Measurements from ENCODE around the gene DLG3.
A peak's percentile ranks its signal among the peaks of the same experiment; 100 is the strongest.

The DLG3 gene

GRCh38 chrX:70449457-70449966 is 4.9 kb downstream of the DLG3 start:
- no peak overlapping the region for H3K27ac Mint-ChIP-seq
- CTCF ChIA-PET: no interaction called here
- no peaks in the 10 kb centered on the region for H3K36me3 Mint-ChIP-seq
- no peak for DNase-seq
- peaks cover 41% of the 10 kb centered on the region for H3K27me3 Mint-ChIP-seq
- peaks cover 31% of the 10 kb centered on the region for H3K4me1 Mint-ChIP-seq
- H3K4me3 Mint-ChIP-seq: no peak overlapping the region
- H3K9me3 Mint-ChIP-seq: no peaks in the 10 kb centered on the region

GRCh38 chrX:70452143-70452733 is 7.6 kb downstream of the DLG3 start:
- Mint-ChIP-seq H3K27ac (peak overlapping the region; percentile 80), H3K4me3 (peak overlapping the region; percentile 82), H3K36me3 (peaks cover 10% of the 10 kb centered on the region), H3K9me3 (no peaks in the 10 kb centered on the region), H3K27me3 (peaks cover 15% of the 10 kb centered on the region), H3K4me1 (peaks cover 51% of the 10 kb centered on the region)
- CTCF ChIA-PET: interaction anchor here (1.1 to 2.5 kb wide), 4 partner anchors 18 to 213 kb away, joined by 3 to 14 read pairs (median 10); no protein-coding TSS in a partner anchor
- peak; percentile 66 for DNase-seq

- H3K27me3 Mint-ChIP-seq: peaks cover 7% of the 10 kb centered on the region
- H3K4me3 Mint-ChIP-seq: peak overlapping the region; percentile 65
- CTCF ChIA-PET: interaction anchor here (1.1 to 2.5 kb wide), 3 partner anchors 52 to 212 kb away, joined by 3 to 14 read pairs (median 10); no protein-coding TSS in a partner anchor
- peaks cover 52% of the 10 kb centered on the region for H3K4me1 Mint-ChIP-seq
- peak overlapping the region; percentile 33 for H3K27ac Mint-ChIP-seq
- H3K36me3 Mint-ChIP-seq: peaks cover 10% of the 10 kb centered on the region
- DNase-seq: no peak
- H3K9me3 Mint-ChIP-seq: no peaks in the 10 kb centered on the region
Observed at GRCh38 chrX:70453024-70453618, 8.5 kb downstream of the DLG3 start.

- DNase-seq: peak; percentile 84
- Mint-ChIP-seq H3K27me3 (no peaks in the 10 kb centered on the region), H3K9me3 (no peaks in the 10 kb centered on the region), H3K27ac (peak overlapping the region; percentile 93), H3K4me3 (peak overlapping the region; percentile 81), H3K36me3 (peaks cover 10% of the 10 kb centered on the region), H3K4me1 (peaks cover 52% of the 10 kb centered on the region)
- CTCF ChIA-PET: interaction anchor here (0.8 to 1.7 kb wide), 5 partner anchors 12 to 210 kb away, joined by 3 to 6 read pairs (median 3); no protein-coding TSS in a partner anchor
Observed at GRCh38 chrX:70454441-70455365, 10.1 kb downstream of the DLG3 start.

- H3K36me3 Mint-ChIP-seq: peaks cover 11% of the 10 kb centered on the region
- no peaks in the 10 kb centered on the region for H3K27me3 Mint-ChIP-seq
- CTCF ChIA-PET: interaction anchor here (1.1 to 1.7 kb wide), 3 partner anchors 11 to 209 kb away, joined by 3 to 6 read pairs (median 5); no protein-coding TSS in a partner anchor
- peaks cover 52% of the 10 kb centered on the region for H3K4me1 Mint-ChIP-seq
- DNase-seq: peak; percentile 24
- H3K4me3 Mint-ChIP-seq: peak overlapping the region; percentile 81
- peak overlapping the region; percentile 93 for H3K27ac Mint-ChIP-seq
- no peaks in the 10 kb centered on the region for H3K9me3 Mint-ChIP-seq
Observed at GRCh38 chrX:70455366-70456202, 10.9 kb downstream of the DLG3 start.

GRCh38 chrX:70456256-70456655 is 11.6 kb downstream of the DLG3 start:
- DNase-seq: no peak
- H3K4me1 Mint-ChIP-seq: peaks cover 52% of the 10 kb centered on the region
- no peaks in the 10 kb centered on the region for H3K9me3 Mint-ChIP-seq
- CTCF ChIA-PET: interaction anchor here (0.5 to 1.7 kb wide), 3 partner anchors 98 to 209 kb away, joined by 3 to 6 read pairs (median 5); no protein-coding TSS in a partner anchor
- H3K27ac Mint-ChIP-seq: peak overlapping the region; percentile 93
- peak overlapping the region; percentile 81 for H3K4me3 Mint-ChIP-seq
- peaks cover 16% of the 10 kb centered on the region for H3K36me3 Mint-ChIP-seq
- no peaks in the 10 kb centered on the region for H3K27me3 Mint-ChIP-seq

- no peaks in the 10 kb centered on the region for H3K9me3 Mint-ChIP-seq
- CTCF ChIA-PET: no interaction called here
- H3K4me3 Mint-ChIP-seq: no peak overlapping the region
- peaks cover 16% of the 10 kb centered on the region for H3K4me1 Mint-ChIP-seq
- H3K27me3 Mint-ChIP-seq: no peaks in the 10 kb centered on the region
- no peak for DNase-seq
- no peak overlapping the region for H3K27ac Mint-ChIP-seq
- peaks cover 18% of the 10 kb centered on the region for H3K36me3 Mint-ChIP-seq
Observed at GRCh38 chrX:70461026-70461425, 16.4 kb downstream of the DLG3 start.

GRCh38 chrX:70464051-70464450 is 19.4 kb downstream of the DLG3 start:
- Mint-ChIP-seq H3K4me1 (peaks cover 4% of the 10 kb centered on the region), H3K9me3 (no peaks in the 10 kb centered on the region), H3K27ac (no peak overlapping the region), H3K36me3 (peaks cover 11% of the 10 kb centered on the region), H3K27me3 (no peaks in the 10 kb centered on the region), H3K4me3 (no peak overlapping the region)
- CTCF ChIA-PET: no interaction called here
- no peak for DNase-seq

- CTCF ChIA-PET: interaction anchor here (1.2 kb wide), 1 partner anchor 12 kb away, joined by 3 read pairs; no protein-coding TSS in a partner anchor
- Mint-ChIP-seq H3K4me3 (no peak overlapping the region), H3K9me3 (no peaks in the 10 kb centered on the region), H3K4me1 (peaks cover 18% of the 10 kb centered on the region), H3K27me3 (no peaks in the 10 kb centered on the region), H3K27ac (no peak overlapping the region), H3K36me3 (peaks cover 6% of the 10 kb centered on the region)
- DNase-seq: no peak
Observed at GRCh38 chrX:70466968-70467367, 22.3 kb downstream of the DLG3 start.

GRCh38 chrX:70468709-70469108 is 24.1 kb downstream of the DLG3 start:
- Mint-ChIP-seq H3K4me1 (peaks cover 18% of the 10 kb centered on the region), H3K9me3 (no peaks in the 10 kb centered on the region), H3K27ac (no peak overlapping the region), H3K4me3 (no peak overlapping the region), H3K36me3 (peaks cover 6% of the 10 kb centered on the region), H3K27me3 (no peaks in the 10 kb centered on the region)
- CTCF ChIA-PET: no interaction called here
- no peak for DNase-seq

- peaks cover 15% of the 10 kb centered on the region for H3K4me1 Mint-ChIP-seq
- CTCF ChIA-PET: no interaction called here
Observed at GRCh38 chrX:70470850-70471289, 26.2 kb downstream of the DLG3 start.

GRCh38 chrX:70476166-70476933 is 31.7 kb downstream of the DLG3 start:
- CTCF ChIA-PET: interaction anchor here (1.0 kb wide), 1 partner anchor 78 kb away, joined by 4 read pairs; no protein-coding TSS in a partner anchor
- peaks cover 6% of the 10 kb centered on the region for H3K4me1 Mint-ChIP-seq
- H3K36me3 Mint-ChIP-seq: peaks cover 6% of the 10 kb centered on the region
- DNase-seq: no peak
- no peak overlapping the region for H3K4me3 Mint-ChIP-seq
- no peak overlapping the region for H3K27ac Mint-ChIP-seq
- no peaks in the 10 kb centered on the region for H3K27me3 Mint-ChIP-seq
- H3K9me3 Mint-ChIP-seq: no peaks in the 10 kb centered on the region

More at GRCh38 chrX:70470850-70471289, 26.2 kb downstream of the DLG3 start:
- no peaks in the 10 kb centered on the region for H3K27me3 Mint-ChIP-seq
- peaks cover 6% of the 10 kb centered on the region for H3K36me3 Mint-ChIP-seq
- H3K9me3 Mint-ChIP-seq: no peaks in the 10 kb centered on the region
- DNase-seq: no peak
- no peak overlapping the region for H3K4me3 Mint-ChIP-seq
- no peak overlapping the region for H3K27ac Mint-ChIP-seq

Data from activated naive CD4-positive, alpha-beta T cell treated with anti-CD3 and anti-CD28 coated beads, Interleukin-2, amount 10 ng/mL, durations not matched to agents 7 days and 5 days (primary cell).